SH-SY5Y (cell line): ENCODE measurements around the gene NAV3.

Experiments used
- GATA2 ChIP-seq: IDR thresholded peaks from 2 replicates; pipeline ENCODE4 v1.6.1; 2011; ENCODE audit warnings: mild to moderate bottlenecking, low read depth, low read length
- GATA3 ChIP-seq: IDR thresholded peaks from 2 replicates; pipeline ENCODE4 v1.6.1; 2011; ENCODE audit warnings: low read depth, mild to moderate bottlenecking, low read length, moderate library complexity

GRCh38 chr12:78018939-78019338 is 188.2 kb downstream of the NAV3 start:
- TF ChIP-seq GATA2 (no peak), GATA3 (no peak)
